Measurements from ENCODE around the gene RAI14.
"Not testable (repeated sequence)": the region's sequence is repeated elsewhere in the genome, so short reads cannot be mapped to it uniquely, and the experiment has no call there.

Gene RAI14

GRCh38 chr5:34775886-34776285 lies 119.8 kb downstream of the RAI14 start:
- DNase-seq, result no peak

- DNase-seq, result no peak
Measured at GRCh38 chr5:34778091-34778850, 122.1 kb downstream of the RAI14 start.

GRCh38 chr5:34783892-34784291 lies 127.8 kb downstream of the RAI14 start:
- not testable (repeated sequence) for DNase-seq

- DNase-seq, result no peak
Measured at GRCh38 chr5:34787035-34787434, 130.9 kb downstream of the RAI14 start.

DNA sequence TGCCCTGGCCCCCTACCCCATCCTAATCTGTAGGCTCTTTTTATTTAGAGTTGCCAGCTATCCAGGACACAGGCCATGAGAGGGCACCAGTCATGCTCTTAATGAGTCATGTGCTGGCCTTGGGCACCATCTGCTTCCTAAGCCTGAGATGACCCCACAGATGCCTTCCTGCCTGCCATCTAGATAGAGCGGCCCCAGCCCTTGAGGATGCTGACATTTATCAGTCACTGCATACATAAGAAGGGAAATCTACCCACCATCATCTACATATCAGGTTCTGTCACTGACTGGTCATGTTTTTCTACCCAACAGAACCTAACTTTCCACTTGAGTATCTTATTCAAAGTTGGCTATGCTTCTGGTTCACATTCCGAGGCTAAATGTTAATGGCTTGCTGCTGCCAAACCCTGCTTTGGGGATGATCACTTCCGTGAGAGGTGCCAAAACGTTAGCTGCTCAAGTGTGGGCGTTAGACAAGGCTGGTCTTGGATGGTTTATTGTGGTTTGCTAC lies 132.9 kb downstream of the RAI14 start:
- DNase-seq, result no peak

GRCh38 chr5:34789639-34790038 lies 133.5 kb downstream of the RAI14 start:
- DNase-seq, result no peak

- DNase-seq, result no peak
Measured at GRCh38 chr5:34790069-34790468, 133.9 kb downstream of the RAI14 start.

DNA sequence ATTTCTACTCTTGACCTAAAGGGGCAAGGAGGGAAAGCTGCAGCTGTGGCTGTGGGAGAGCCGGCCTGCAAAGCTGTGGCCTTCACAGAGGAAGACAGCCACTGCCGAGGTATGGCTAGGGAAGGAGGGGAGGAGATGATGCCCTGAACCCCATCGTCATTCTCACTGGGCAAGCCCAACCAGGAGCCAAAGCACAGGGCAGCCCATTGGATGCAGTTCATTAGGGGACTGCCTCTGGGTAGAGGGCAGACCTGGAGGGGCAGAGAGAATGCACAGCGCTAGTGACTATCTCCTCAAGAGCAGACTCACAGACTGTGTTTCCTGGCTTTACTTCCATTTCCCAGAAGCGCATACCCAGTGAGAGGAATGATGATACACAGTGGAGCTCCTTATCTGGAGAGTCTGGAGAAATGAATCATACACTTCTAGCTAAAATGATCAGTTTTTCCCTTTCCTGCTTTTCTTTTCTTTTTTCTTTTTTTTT lies 135.7 kb downstream of the RAI14 start:
- no peak for DNase-seq

DNA sequence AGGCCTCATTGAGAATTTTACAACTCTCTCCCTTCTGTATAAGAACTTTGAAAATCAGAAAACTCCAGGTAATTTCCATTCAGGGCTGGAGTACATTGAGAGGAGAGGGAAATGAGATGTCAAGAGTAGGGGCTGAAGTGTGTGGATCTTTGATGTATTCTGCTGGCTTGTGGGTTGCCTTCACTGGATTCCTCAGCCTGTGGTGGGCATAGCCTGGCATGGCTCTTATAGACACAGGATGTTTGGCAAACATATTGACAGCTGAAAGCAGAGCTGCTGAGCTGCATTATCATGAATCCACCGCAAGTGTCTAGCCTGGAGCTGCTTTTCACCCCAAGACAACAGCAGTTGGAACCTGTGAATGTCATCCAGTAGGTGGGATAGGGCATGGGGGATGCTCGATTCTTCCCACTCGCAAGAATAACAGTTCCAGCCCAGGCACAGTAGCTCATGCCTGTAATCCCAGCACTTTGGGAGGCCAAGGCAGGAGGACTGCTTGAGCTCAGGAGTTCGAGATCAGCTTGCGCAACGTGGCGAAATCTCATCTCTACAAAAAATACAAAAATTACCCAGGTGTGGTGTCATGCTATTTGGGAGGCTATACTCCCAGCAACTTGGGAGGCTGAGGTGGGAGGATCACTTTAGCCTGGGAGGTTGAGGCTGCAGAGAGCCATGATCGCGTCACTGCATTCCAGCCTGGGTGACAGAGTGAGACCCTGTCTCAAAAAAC lies 146.9 kb downstream of the RAI14 start:
- DNase-seq, result no peak

GRCh38 chr5:34803974-34804732 lies 148.0 kb downstream of the RAI14 start:
- no peak for DNase-seq

DNA sequence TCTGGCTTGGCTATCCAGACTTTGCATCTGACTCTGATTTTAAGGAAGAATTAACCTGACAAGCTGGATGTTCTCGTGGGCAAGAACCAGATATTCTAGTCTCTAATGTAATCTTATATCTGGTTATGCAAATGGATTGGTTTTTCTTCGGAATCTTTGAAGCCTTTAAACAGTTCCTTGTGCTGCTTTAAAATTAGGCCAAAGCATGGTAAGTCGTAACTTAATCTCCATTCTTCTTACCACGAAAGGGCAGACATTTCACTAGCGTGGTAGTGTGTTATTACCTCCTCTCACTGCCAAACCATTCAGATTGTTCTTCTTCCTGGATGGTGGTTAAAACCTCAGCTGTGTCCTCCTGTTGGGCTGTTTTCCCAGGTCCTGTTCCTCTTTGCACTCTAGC lies 148.8 kb downstream of the RAI14 start:
- DNase-seq, result no peak

- DNase-seq, result no peak
Measured at GRCh38 chr5:34806532-34806931, 150.4 kb downstream of the RAI14 start.

GRCh38 chr5:34811706-34812105 lies 155.6 kb downstream of the RAI14 start:
- DNase-seq, result no peak

DNA sequence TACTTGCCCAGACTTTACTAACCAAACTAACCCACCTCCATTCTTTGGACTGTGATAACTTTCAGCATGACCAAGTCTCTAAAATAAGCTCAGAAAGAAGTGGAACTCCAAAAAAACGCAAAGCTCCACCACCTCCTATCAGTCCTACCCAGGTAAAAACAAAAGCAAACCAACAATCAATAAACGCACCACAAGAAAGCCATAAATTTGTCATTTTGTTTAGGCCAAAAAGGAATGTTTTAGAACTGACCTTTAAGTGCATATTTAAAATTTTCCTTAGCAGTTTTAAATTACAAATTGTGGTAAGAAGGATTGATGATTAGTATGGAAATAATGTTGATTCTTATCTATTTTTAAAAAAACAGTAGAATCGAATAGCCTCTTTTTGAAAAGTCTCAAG lies 157.4 kb downstream of the RAI14 start:
- DNase-seq, result no peak

- no peak for DNase-seq
Measured at GRCh38 chr5:34817558-34818351, 161.6 kb downstream of the RAI14 start.

GRCh38 chr5:34818717-34819116 lies 162.6 kb downstream of the RAI14 start:
- DNase-seq, result no peak

- no peak for DNase-seq
Measured at GRCh38 chr5:34820593-34820992, 164.5 kb downstream of the RAI14 start.

DNA sequence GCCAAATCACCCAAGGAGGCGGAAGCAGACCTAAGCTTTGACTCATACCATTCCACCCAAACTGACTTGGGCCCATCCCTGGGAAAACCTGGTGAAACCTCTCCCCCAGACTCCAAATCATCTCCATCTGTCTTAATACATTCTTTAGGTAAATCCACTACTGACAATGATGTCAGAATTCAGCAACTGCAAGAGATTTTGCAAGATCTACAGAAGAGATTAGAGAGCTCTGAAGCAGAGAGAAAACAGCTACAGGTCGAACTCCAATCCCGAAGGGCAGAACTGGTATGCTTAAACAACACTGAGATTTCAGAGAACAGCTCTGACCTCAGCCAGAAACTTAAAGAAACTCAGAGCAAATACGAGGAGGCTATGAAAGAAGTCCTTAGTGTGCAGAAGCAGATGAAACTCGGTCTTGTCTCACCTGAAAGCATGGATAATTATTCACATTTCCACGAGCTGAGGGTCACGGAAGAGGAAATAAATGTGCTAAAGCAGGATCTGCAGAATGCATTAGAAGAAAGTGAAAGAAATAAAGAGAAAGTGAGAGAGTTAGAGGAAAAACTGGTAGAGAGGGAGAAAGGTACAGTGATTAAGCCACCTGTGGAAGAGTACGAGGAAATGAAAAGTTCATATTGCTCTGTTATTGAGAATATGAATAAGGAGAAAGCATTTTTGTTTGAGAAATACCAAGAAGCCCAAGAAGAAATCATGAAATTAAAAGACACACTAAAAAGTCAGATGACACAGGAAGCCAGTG lies 167.0 kb downstream of the RAI14 start:
- DNase-seq, result no peak

DNA sequence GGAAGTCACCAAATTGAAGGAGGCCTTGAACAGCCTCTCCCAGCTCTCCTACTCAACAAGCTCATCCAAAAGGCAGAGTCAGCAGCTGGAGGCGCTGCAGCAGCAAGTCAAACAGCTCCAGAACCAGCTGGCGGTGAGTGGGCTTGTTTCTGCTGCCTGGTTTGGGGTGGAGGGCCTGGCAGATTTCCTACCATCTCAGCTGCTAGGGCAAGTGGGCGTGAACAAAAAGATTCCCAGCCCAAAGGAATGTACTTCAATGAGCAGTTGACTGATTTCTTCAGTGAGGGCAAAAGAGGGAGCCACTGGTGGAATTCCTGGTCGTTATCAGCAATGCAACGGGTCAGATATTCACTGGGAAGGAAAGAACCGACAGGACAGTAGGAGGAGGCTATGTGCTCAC lies 170.2 kb downstream of the RAI14 start:
- DNase-seq, result no peak

DNA sequence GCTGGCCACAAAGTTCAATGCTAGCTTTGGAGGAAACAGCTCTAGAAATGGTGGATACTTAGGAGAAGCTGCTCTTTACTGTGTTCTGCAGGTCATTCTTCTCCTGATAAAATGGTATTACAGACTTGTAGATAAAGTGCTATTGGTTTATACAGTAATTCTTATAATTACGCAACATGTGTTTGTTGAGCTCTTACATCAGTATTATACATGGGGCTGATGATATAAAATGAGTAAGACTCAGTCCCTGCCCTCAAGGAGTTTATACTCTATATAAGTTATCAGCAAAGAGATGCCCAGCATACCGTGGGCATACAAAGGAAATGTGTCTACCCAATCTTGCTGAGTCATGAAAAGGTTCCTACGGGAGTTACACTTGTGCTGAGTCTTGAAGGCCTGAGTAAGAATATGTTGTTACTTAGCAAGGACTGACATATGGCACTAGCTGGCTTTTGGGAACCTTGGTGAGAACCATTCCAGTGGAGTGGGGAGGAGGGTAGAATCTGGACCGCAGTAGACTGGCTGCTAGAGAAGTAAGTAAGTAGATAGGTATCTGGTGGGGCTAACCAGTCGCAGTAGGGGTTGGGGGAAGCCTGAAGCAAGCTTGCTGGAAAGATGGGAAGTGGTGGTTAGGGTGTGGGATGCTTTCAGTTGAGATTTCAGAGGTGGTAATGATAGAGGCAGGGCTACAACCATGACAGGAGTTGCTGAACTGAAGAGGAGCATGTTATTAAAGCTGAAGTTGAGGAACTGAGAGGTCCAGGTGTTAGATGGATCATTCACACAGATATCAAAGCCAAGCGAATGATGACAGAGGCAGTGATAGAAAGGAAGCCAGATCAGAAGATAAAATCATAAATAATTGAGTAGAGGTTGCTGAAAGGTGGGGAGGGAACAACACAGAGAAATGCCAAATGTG lies 171.7 kb downstream of the RAI14 start:
- DNase-seq, result no peak

GRCh38 chr5:34830827-34831226 lies 174.7 kb downstream of the RAI14 start:
- DNase-seq, result not testable (repeated sequence)
